ENCODE results near the gene IGLON5. TPM values are rescaled to one million over a fixed set of nuclear protein-coding genes. Genes with fewer than 3 reads are reported as not detected.

Gene IGLON5
- total RNA-seq, 1 donor from 2014 or later: not detected

DNA sequence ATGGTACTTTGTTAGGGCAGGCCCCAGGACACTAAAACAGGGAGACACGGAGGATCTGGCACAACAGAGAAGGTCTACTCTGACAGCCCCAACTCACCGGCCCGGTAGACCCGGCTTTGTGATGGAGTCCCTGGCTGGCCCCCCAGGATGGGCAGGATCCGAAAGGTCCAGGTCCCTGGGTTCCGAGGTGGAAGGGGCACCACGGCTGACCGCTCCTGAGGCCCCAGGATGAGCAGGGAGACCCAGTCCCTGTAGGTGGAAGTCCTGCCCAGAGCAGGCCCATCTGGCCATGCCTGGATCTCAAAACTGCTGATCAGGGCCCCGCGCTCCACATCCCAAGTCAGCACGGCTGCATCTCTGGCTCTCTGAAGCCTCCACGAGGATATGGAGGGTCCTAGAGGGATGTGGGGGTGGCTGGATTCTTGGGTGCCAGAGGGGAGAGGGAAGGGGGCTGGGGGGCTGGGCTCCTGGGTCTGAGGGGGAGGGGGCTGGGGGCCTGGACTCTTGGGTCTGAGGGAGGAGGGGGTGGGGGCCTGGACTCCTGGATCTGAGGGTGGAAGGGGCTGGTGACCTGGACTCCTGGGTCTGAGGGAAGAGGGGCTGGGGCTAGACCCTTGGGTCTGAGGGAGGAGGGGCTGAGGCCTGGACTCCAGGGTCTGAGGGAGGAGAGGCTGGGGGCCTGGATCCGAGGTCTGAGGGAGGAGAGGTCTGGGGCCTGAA is 25.9 kb downstream of the IGLON5 start:
- DNase-seq: no peak
- Histone ChIP-seq H3K4me1 (peaks cover 11% of the 10 kb centered on the region), H3K9me3 (no peaks in the 10 kb centered on the region), H3K27me3 (no peaks in the 10 kb centered on the region), H3K4me3 (no peak overlapping the region), H3K27ac (no peak overlapping the region), H3K36me3 (no peaks in the 10 kb centered on the region)
- no peak for ATAC-seq
- intact Hi-C loops (cut with DNase I): no loop called here
- TF ChIP-seq, protein P1, sequence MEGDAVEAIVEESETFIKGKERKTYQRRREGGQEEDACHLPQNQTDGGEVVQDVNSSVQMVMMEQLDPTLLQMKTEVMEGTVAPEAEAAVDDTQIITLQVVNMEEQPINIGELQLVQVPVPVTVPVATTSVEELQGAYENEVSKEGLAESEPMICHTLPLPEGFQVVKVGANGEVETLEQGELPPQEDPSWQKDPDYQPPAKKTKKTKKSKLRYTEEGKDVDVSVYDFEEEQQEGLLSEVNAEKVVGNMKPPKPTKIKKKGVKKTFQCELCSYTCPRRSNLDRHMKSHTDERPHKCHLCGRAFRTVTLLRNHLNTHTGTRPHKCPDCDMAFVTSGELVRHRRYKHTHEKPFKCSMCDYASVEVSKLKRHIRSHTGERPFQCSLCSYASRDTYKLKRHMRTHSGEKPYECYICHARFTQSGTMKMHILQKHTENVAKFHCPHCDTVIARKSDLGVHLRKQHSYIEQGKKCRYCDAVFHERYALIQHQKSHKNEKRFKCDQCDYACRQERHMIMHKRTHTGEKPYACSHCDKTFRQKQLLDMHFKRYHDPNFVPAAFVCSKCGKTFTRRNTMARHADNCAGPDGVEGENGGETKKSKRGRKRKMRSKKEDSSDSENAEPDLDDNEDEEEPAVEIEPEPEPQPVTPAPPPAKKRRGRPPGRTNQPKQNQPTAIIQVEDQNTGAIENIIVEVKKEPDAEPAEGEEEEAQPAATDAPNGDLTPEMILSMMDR (IDR thresholded peaks at IDR 0.05): no peak

DNA sequence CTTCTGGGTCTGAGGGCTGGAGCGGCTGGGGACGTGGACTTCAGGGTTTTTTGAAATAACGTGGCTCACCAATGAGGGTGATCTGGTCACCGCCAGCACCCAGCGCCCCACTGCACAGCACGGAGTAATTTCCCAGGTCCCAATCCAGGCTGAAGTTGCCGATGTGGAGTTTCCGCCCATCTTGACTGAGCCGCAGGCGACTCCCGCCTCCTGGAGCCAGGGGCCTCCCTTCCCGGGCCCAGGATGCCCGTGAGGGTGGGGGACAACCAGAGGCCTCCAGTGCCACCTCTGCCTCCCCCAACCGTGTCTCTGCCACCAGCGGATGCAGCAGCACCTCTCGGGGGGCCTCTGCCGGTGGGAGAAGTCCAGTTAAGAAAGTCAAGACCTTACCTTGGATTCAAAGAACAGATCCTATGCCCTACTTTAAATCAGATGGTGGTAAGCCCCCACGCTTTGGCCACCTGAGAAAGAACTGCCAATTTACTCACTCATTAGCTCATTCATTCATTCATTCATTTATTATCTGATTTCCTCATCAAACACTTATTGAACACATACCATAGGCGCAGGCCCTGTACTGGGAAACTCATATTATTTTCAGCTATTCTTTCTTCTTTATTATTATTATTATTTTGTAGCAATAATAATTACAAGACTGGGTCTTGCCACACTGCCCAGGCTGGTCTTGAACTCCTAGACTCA is 26.6 kb downstream of the IGLON5 start:
- intact Hi-C loops (cut with DNase I): no loop called here
- ATAC-seq (no peak), DNase-seq (no peak)
- no peak overlapping the region for H3K27ac ChIP-seq
- peaks cover 11% of the 10 kb centered on the region for H3K4me1 ChIP-seq
- TF ChIP-seq, protein P1 (IDR thresholded peaks at IDR 0.05): no peak
- H3K4me3 ChIP-seq: no peak overlapping the region
- no peaks in the 10 kb centered on the region for H3K36me3 ChIP-seq
- H3K9me3 ChIP-seq: no peaks in the 10 kb centered on the region
- no peaks in the 10 kb centered on the region for H3K27me3 ChIP-seq

DNA sequence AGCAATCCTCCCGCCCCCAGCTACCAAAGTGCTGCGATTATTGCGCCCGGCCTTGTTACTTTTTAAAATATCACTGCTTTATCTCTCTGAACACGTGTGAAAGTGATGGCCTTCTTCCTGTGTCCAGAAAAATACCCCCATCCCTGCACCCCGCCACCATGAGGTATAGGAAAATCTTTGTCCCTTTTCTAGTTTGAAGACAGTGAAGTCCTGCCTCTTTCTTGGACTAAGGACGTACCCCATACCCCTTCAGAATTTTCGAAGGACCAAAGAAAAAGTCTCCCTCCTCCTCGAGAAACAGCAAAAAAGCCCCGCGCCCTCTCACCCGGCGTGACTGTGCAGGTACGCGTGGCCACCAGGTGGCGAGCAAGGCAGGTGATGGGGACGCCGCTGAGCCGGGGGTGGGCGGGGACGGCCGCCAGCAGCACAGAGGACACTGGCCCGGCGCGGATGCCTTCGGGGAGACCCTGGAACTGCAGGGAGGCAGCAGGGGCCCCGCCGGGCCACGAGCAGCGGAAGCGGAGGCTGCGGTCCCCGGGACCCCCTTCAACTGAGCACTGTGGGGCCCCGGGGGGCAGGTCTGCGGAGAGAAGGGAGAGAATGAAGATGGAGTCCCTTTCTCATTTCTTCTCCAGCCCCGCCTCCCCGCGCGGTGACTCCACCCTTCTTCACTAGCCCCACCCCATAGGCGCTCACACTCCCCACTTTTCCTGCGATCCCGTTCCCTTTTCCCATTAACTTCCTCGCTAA is 27.3 kb downstream of the IGLON5 start:
- Histone ChIP-seq H3K36me3 (no peaks in the 10 kb centered on the region), H3K4me1 (peaks cover 11% of the 10 kb centered on the region), H3K27ac (peak overlapping the region; percentile 45), H3K9me3 (no peaks in the 10 kb centered on the region), H3K27me3 (no peaks in the 10 kb centered on the region), H3K4me3 (peak overlapping the region; percentile 71)
- DNase-seq (peak; percentile 93), ATAC-seq (peak; percentile 78)
- intact Hi-C loops (cut with DNase I): no loop called here
- TF ChIP-seq, protein P1 (IDR thresholded peaks at IDR 0.05): peak; percentile 85

DNA sequence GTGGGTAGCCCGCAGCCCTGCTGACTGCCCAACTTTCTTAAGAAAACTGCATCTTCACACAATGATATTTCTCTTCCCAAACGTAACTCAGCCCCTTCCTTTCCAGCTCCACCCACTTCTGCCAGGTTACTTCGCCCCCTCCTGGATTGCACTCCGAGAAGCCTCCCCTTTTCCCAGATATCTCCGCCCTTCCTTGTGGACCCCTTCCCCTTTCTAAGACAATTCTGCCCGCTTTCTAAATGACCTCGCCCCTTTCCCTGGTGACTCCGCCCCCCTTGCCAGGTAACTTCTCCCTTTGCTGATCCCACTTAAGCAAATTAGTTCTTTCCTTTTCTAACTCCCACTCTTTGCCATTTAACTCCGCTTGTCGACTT is 27.9 kb downstream of the IGLON5 start:
- ATAC-seq: no peak
- Histone ChIP-seq H3K27ac (peak overlapping the region; percentile 45), H3K9me3 (no peaks in the 10 kb centered on the region), H3K4me1 (peaks cover 11% of the 10 kb centered on the region), H3K4me3 (peak overlapping the region; percentile 71), H3K27me3 (no peaks in the 10 kb centered on the region), H3K36me3 (no peaks in the 10 kb centered on the region)
- TF ChIP-seq, protein P1 (IDR thresholded peaks at IDR 0.05): no peak
- intact Hi-C loops (cut with DNase I): no loop called here
- no peak for DNase-seq

DNA sequence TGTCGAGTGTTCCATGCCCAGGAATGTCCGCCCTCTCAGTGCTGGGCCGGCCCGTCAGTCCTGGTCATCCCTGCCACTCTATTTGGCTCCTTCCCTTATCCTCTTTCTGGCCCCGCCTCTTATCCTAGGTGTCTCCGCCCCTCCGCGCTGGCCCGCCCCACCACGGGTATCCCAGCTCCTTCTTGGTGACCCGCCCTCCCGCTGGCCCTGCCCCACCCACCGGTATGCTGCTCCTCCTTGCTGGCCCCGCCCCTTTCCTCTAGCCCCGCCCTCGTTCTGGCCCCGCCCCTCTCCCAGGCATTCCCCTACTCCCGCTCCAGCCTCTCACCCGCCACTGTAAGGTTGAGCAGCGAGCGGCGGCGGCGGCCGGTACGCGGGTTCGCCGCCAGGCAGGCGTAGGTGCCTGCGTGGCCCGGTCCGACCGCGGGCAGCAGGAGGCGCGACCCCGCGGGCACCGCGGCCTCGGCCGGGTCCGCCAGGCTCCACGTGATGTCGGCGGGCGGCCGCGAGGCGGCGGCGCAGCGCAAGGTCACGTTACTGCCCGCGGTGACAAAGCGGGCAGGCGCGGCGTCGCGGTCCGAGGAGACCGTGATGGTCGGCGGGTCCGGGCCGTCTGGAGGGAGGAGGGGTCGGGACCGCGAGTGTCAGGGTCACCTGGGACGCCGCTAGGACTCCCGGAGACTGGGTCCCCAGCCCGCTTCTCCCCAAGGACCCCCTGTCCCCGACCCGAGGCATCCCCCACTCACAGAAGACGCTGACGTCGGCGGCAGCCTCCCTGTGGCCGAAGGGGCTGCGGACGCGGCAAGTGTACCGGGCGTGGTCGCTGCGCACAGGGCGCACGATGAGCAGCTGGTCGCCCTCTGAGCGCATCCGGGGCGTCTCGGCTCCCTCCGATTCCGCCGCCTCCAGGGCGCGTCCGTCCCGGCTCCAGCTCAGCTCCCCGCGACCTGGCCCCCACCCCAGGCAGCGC is 28.5 kb downstream of the IGLON5 start:
- peak; percentile 97 for ATAC-seq
- TF ChIP-seq, protein P1 (IDR thresholded peaks at IDR 0.05): peak; percentile 18
- Histone ChIP-seq H3K4me1 (peaks cover 11% of the 10 kb centered on the region), H3K9me3 (no peaks in the 10 kb centered on the region), H3K27me3 (no peaks in the 10 kb centered on the region), H3K27ac (no peak overlapping the region), H3K36me3 (peaks cover 2% of the 10 kb centered on the region), H3K4me3 (peak overlapping the region; percentile 71)
- intact Hi-C loops (cut with DNase I): no loop called here
- DNase-seq: peak; percentile 100

Measured in upper lobe of right lung (tissue), 1 donor.